Liver (tissue), 9 donors: ENCODE measurements around the gene KIF1A. TPM values are rescaled to one million over a fixed set of nuclear protein-coding genes. Genes with fewer than 3 reads are reported as not detected.

Experiments used
- DNase-seq: peaks from one replicate; pipeline ENCODE4 v3.0.0-alpha.2; 2017; ENCODE audit warnings: low spot score
- H3K27ac ChIP-seq, 2 donors: one replicate each; pipeline ENCODE4 v1.7.0; 2013; ENCODE audit warnings: inconsistent platforms in 2 of 2, low read length in 2 of 2, control low read depth in 1 of 2, low read depth in 1 of 2, mild to moderate bottlenecking in 1 of 2
- H3K27me3 ChIP-seq, 4 donors: one replicate each; pipeline versions ENCODE4 v1.6.1 to v1.7.0; 2013; ENCODE audit warnings: low read length in 3 of 4, inconsistent platforms in 1 of 4, mild to moderate bottlenecking in 1 of 4, moderate library complexity in 1 of 4; ENCODE audit not compliant: control insufficient read depth in 4 of 4, insufficient read depth in 4 of 4
- H3K36me3 ChIP-seq, 4 donors: one replicate each; pipeline versions ENCODE4 v1.6.1 to v1.7.0; 2013; ENCODE audit warnings: low read length in 3 of 4, mild to moderate bottlenecking in 3 of 4, low read depth in 1 of 4, moderate library complexity in 1 of 4; ENCODE audit not compliant: control insufficient read depth in 4 of 4, insufficient read depth in 3 of 4
- H3K4me1 ChIP-seq, 4 donors: one replicate each; pipeline versions ENCODE4 v1.6.1 to v1.7.0; 2013; ENCODE audit warnings: low read length in 3 of 4, mild to moderate bottlenecking in 3 of 4, moderate library complexity in 1 of 4; ENCODE audit not compliant: control insufficient read depth in 4 of 4, insufficient read depth in 4 of 4
- H3K4me3 ChIP-seq, 3 donors: one replicate each; pipeline versions ENCODE4 v1.6.1 to v1.7.0; 2013; ENCODE audit warnings: low read length in 3 of 3, control low read depth in 1 of 3, low read depth in 1 of 3, mild to moderate bottlenecking in 1 of 3
- H3K9ac ChIP-seq, 2 donors: one replicate each; pipeline ENCODE4 v1.7.0; 2013; ENCODE audit warnings: low read length in 2 of 2, mild to moderate bottlenecking in 2 of 2, moderate library complexity in 2 of 2, control low read depth in 1 of 2, low read depth in 1 of 2
- H3K9me3 ChIP-seq, 4 donors: one replicate each; pipeline versions ENCODE4 v1.6.1 to v1.7.0; 2013; ENCODE audit warnings: low read length in 3 of 4; ENCODE audit not compliant: control insufficient read depth in 4 of 4
- EGR1 ChIP-seq, 2 donors: IDR thresholded peaks; 2 replicates each; pipeline ENCODE4 v1.6.1; 2016 to 2018; ENCODE audit warnings: antibody characterized with exemption in 2 of 2, low read depth in 2 of 2
- FOXA1 ChIP-seq: IDR thresholded peaks from 2 replicates; pipeline ENCODE4 v1.6.1; 2016; ENCODE audit warnings: antibody characterized with exemption
- FOXA2 ChIP-seq: IDR thresholded peaks from 2 replicates; pipeline ENCODE4 v1.6.1; 2016; ENCODE audit warnings: antibody characterized with exemption
- GABPA ChIP-seq, 2 donors: IDR thresholded peaks in 1 of 2; conservative IDR thresholded peaks in 1 of 2; 2 replicates each; pipeline ENCODE4 v1.6.1; 2016; ENCODE audit warnings: antibody characterized with exemption in 2 of 2, mild to moderate bottlenecking in 1 of 2, moderate library complexity in 1 of 2
- HNF4A ChIP-seq, 2 donors: conservative IDR thresholded peaks; 2 replicates each; pipeline ENCODE4 v1.6.1; 2016; ENCODE audit warnings: antibody characterized with exemption in 2 of 2, mild to moderate bottlenecking in 2 of 2
- JUND ChIP-seq, 2 donors: IDR thresholded peaks; 2 replicates each; pipeline ENCODE4 v1.6.1; 2016; ENCODE audit warnings: antibody characterized with exemption in 2 of 2
- NR2F2 ChIP-seq: IDR thresholded peaks from 2 replicates; pipeline ENCODE4 v1.6.1; 2016; ENCODE audit warnings: antibody characterized with exemption
- RAD21 ChIP-seq, 2 donors: IDR thresholded peaks; 2 replicates each; pipeline ENCODE4 v1.6.1; 2016; ENCODE audit warnings: antibody characterized with exemption in 2 of 2, mild to moderate bottlenecking in 2 of 2
- RXRA ChIP-seq, 2 donors: IDR thresholded peaks; 2 replicates each; pipeline ENCODE4 v1.6.1; 2017 to 2018; ENCODE audit warnings: antibody characterized with exemption in 2 of 2, mild to moderate bottlenecking in 1 of 2
- SP1 ChIP-seq: IDR thresholded peaks from 2 replicates; pipeline ENCODE4 v1.6.1; 2018; ENCODE audit warnings: antibody characterized with exemption, mild to moderate bottlenecking
- TAF1 ChIP-seq: conservative IDR thresholded peaks from 2 replicates; pipeline ENCODE4 v1.6.1; 2016; ENCODE audit warnings: antibody characterized with exemption, mild to moderate bottlenecking
- YY1 ChIP-seq: IDR thresholded peaks from 2 replicates; pipeline ENCODE4 v1.6.1; 2016; ENCODE audit warnings: antibody characterized with exemption, mild to moderate bottlenecking
- WGBS: extraction: QIAGEN DNeasy Blood & Tissue Kit; methylation state at CpG from one replicate; pipeline ENCODE4 v1.1.7; 2013; 5-methylcytosine and 5-hydroxymethylcytosine counted together
- polyA plus RNA-seq, 2 donors: library from polyadenylated mRNA; stranded (reverse) in 1 of 2; unstranded in 1 of 2; fragments of 200-250 nt in 1 of 2; fragments of >200 nt in 1 of 2; fragmentation: Nextera tagmentation in 1 of 2; extraction: Ambion mirVana in 1 of 2; gene quantifications; one replicate each; pipeline versions ENCODE4 v1.2.1 to v1.2.3, GENCODE V29; 2013 to 2015
- total RNA-seq, 2 donors: library from RNA; depleted of rRNA; stranded (reverse); fragments of >200 nt; gene quantifications; one replicate each; pipeline ENCODE4 v1.2.3, GENCODE V29; 2014
- TF ChIP-seq, protein P1 (sequence below): IDR thresholded peaks from 2 replicates; pipeline ENCODE4 v1.6.1; 2016; ENCODE audit warnings: antibody characterized with exemption, mild to moderate bottlenecking
- TF ChIP-seq, protein P2 (sequence below): IDR thresholded peaks from 2 replicates; pipeline ENCODE4 v1.6.1; 2016; ENCODE audit warnings: antibody characterized with exemption
- TF ChIP-seq, protein P3 (sequence below): IDR thresholded peaks from 2 replicates; pipeline ENCODE4 v1.6.1; 2016; ENCODE audit warnings: antibody characterized with exemption
- TF ChIP-seq, protein P4 (sequence below): fragments of 150-350 bp; IDR thresholded peaks from 2 replicates; pipeline ENCODE4 v1.5.1; 2017; ENCODE audit warnings: improper control_type of control experiment, low read depth, low read length; ENCODE audit not compliant: missing input control
- donor health status: healthy.
- donor health status: healthy.
- donor health status: healthy.
- donor health status: healthy.
- donor health status: healthy.

Gene KIF1A
- total and polyA plus RNA-seq, 4 donors = 0.03 to 0.21 (median 0.11) TPM

DNA sequence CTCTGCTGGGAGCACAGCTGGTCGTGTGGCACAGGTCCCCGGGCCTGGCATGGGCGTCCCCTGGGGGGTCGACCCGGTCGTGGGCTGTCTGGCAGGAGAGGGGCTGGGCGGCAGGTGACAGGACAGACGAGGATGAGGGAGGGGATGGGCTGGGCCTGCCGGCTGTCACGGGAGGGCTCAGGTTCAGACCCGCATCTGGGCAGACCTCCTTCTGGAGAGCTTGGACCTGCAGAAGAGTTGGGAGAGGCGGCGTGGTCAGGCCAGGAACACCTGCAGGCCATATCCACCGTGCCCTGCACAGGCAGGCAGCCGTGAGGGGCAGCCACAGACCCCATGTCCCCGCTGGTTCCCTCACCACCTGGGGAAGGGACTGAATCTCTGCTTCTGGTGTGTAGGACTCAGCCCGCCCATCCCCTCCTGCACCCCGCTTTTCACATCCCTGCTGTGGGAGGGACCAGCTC lies 102.8 kb downstream of the KIF1A start:
- H3K27me3 ChIP-seq = no peaks in the 10 kb centered on the region
- H3K9ac ChIP-seq = no peak overlapping the region
- DNase-seq = no peak
- H3K4me1 ChIP-seq = no peaks in the 10 kb centered on the region
- TF ChIP-seq RAD21 (IDR thresholded peaks at IDR 0.05) (no peak), EGR1 (IDR thresholded peaks at IDR 0.05; ENCODE audit: low read depth in 2 of 2) (no peak), FOXA2 (no peak), YY1 (no peak), NR2F2 (no peak), TAF1 (no peak), GABPA (IDR thresholded peaks at IDR 0.05 in 1 of 2, conservative IDR thresholded peaks at IDR 0.05 in 1 of 2) (no peak), HNF4A (conservative IDR thresholded peaks at IDR 0.05) (no peak), FOXA1 (no peak), JUND (IDR thresholded peaks at IDR 0.05) (no peak), RXRA (IDR thresholded peaks at IDR 0.05) (no peak), SP1 (no peak)
- TF ChIP-seq, protein P1, sequence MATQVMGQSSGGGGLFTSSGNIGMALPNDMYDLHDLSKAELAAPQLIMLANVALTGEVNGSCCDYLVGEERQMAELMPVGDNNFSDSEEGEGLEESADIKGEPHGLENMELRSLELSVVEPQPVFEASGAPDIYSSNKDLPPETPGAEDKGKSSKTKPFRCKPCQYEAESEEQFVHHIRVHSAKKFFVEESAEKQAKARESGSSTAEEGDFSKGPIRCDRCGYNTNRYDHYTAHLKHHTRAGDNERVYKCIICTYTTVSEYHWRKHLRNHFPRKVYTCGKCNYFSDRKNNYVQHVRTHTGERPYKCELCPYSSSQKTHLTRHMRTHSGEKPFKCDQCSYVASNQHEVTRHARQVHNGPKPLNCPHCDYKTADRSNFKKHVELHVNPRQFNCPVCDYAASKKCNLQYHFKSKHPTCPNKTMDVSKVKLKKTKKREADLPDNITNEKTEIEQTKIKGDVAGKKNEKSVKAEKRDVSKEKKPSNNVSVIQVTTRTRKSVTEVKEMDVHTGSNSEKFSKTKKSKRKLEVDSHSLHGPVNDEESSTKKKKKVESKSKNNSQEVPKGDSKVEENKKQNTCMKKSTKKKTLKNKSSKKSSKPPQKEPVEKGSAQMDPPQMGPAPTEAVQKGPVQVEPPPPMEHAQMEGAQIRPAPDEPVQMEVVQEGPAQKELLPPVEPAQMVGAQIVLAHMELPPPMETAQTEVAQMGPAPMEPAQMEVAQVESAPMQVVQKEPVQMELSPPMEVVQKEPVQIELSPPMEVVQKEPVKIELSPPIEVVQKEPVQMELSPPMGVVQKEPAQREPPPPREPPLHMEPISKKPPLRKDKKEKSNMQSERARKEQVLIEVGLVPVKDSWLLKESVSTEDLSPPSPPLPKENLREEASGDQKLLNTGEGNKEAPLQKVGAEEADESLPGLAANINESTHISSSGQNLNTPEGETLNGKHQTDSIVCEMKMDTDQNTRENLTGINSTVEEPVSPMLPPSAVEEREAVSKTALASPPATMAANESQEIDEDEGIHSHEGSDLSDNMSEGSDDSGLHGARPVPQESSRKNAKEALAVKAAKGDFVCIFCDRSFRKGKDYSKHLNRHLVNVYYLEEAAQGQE = no peak
- TF ChIP-seq, protein P2, sequence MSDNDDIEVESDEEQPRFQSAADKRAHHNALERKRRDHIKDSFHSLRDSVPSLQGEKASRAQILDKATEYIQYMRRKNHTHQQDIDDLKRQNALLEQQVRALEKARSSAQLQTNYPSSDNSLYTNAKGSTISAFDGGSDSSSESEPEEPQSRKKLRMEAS = no peak
- TF ChIP-seq, protein P3, sequence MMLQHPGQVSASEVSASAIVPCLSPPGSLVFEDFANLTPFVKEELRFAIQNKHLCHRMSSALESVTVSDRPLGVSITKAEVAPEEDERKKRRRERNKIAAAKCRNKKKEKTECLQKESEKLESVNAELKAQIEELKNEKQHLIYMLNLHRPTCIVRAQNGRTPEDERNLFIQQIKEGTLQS = no peak
- WGBS = 88% methylated on average over 18 of the region's 18 CpGs
- no peaks in the 10 kb centered on the region for H3K36me3 ChIP-seq
- H3K4me3 ChIP-seq = no peak overlapping the region
- H3K27ac ChIP-seq = no peak overlapping the region
- no peaks in the 10 kb centered on the region for H3K9me3 ChIP-seq

DNA sequence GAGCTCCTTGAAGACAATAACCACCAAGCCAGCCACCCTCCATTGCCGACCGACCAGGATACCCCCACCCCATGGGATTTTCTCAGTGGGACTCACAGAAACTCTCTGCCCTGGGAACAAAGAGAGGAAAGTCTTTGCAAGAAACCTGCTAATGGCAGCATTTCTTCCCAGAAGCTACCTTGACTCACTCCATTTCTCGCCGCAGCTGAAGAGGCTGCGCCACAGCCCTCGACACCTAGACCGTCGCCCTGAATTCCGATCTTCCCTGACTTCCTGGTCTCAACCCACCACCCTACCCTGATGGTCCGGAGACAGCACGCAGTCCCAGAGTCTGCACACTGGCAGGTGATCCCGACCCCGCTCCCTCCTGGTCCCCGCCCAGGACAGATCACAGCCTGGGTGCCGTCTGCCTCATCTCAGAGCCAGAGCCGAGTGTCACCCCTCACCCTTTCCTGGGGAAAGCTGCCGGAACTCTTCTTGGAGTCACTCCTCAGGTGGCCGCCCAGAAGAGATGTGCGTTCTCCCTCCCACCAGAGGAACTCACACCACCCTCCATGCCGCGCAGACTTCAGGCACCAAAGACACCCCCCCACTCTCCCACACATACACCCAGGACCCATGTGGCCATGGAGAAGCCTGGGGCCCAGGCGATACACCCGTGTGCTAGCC lies 103.8 kb downstream of the KIF1A start:
- H3K27ac ChIP-seq = no peak overlapping the region
- no peak for DNase-seq
- no peak for TF ChIP-seq YY1
- TF ChIP-seq NR2F2 = no peak
- no peak for TF ChIP-seq FOXA2
- TF ChIP-seq EGR1 (IDR thresholded peaks at IDR 0.05; ENCODE audit: low read depth in 2 of 2) = no peak
- no peak for TF ChIP-seq SP1
- TF ChIP-seq, protein P3 = no peak
- TF ChIP-seq, protein P4, sequence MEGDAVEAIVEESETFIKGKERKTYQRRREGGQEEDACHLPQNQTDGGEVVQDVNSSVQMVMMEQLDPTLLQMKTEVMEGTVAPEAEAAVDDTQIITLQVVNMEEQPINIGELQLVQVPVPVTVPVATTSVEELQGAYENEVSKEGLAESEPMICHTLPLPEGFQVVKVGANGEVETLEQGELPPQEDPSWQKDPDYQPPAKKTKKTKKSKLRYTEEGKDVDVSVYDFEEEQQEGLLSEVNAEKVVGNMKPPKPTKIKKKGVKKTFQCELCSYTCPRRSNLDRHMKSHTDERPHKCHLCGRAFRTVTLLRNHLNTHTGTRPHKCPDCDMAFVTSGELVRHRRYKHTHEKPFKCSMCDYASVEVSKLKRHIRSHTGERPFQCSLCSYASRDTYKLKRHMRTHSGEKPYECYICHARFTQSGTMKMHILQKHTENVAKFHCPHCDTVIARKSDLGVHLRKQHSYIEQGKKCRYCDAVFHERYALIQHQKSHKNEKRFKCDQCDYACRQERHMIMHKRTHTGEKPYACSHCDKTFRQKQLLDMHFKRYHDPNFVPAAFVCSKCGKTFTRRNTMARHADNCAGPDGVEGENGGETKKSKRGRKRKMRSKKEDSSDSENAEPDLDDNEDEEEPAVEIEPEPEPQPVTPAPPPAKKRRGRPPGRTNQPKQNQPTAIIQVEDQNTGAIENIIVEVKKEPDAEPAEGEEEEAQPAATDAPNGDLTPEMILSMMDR = no peak
- no peak for TF ChIP-seq RXRA (IDR thresholded peaks at IDR 0.05)
- TF ChIP-seq, protein P2 = no peak
- TF ChIP-seq RAD21 (IDR thresholded peaks at IDR 0.05) = no peak
- H3K27me3 ChIP-seq = no peaks in the 10 kb centered on the region
- H3K4me3 ChIP-seq = no peak overlapping the region
- no peaks in the 10 kb centered on the region for H3K9me3 ChIP-seq
- WGBS = 93% methylated on average over 23 of the region's 23 CpGs
- H3K4me1 ChIP-seq = no peaks in the 10 kb centered on the region
- H3K36me3 ChIP-seq = no peaks in the 10 kb centered on the region
- no peak overlapping the region for H3K9ac ChIP-seq
